HG03354 (cell line): Measurements from ENCODE around the gene WSB2.
"Not testable (repeated sequence)": the region's sequence is repeated elsewhere in the genome, so short reads cannot be mapped to it uniquely, and the experiment has no call there.

Source experiments
- ATAC-seq: cut with Tn5 transposase; IDR thresholded peaks from one replicate; pipeline ENCODE4 v1.9.1; 2021; ENCODE audit warnings: mild to moderate bottlenecking; ENCODE audit not compliant: unreplicated experiment, poor library complexity, severe bottlenecking

Gene WSB2

GRCh38 chr12:118061011-118061872, at the start of gene WSB2:
Gene WSB2 (minus strand): TSS chr12:118061179. CDS start chr12:118061048, 131 bp downstream.
- ATAC-seq: peak; percentile 45

DNA sequence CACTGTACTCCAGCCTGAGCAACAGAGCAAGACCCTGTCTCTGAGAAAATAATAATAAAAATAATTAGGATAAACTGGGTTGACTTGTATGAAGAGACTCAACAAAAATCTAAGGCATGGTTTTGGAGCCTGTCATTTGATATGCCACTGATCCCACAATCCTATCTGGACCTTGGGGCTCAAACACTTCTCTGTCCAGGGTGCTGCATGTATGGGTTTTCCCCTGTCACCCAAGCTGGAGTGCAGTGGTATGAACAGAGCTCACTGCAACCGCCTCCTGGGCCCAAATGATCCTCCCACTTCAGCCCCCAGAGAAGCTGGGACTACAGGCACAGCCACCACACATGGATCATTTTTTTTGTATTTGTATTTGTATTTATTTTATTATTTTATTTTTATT, 48.1 kb upstream of the WSB2 start:
- ATAC-seq: no peak

- no peak for ATAC-seq
Observed at GRCh38 chr12:118107694-118108093, 46.7 kb upstream of the WSB2 start.

- ATAC-seq: no peak
Observed at GRCh38 chr12:118107011-118107410, 46.0 kb upstream of the WSB2 start.

DNA sequence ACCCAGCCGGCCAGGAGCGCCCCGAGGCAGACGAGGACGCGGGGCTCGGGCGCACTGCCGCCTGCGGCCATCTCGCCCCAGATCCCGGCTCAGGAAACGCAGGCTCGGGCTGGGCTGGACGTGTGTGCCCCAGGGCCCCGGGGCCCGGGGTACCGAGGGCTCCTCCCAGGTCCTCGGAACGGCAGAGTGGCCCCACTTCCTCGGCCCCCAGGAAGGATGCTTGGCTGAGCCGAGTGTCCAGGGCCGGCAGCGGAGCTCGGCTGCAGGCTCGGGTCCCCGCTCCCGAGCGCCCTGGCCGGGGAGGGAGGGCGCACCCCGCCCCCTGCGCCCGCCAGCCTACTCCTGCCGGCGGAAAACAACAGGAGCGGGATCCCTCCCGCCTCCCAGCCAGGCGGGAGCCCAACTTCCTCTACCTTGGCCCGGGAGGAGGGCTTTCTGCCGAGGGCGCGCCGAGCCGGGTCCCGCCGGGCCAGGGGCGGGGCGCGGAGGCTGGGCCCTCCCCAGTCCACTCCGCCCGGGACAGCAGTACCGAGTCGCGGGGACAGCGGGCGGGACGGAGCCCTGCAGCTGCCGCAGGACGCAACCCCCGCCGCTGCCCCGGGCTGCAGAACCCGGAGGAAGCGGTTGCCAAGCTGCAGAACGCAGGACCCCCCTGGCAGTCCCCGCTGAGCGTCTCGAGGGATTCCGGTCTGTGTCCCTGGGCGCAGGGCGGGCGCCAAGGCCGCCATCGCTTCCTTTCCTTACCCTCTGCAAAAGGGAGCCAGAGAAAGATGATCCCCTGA, 42.8 kb upstream of the WSB2 start, which contains the start of gene VSIG10:
TSS of gene VSIG10 (minus strand) at position 411 of the 782 bp plus-strand sequence. CDS start at position 71, 340 bp downstream.
- ATAC-seq: peak; percentile 48

GRCh38 chr12:118103201-118103600, 42.2 kb upstream of the WSB2 start:
- ATAC-seq: peak; percentile 16

DNA sequence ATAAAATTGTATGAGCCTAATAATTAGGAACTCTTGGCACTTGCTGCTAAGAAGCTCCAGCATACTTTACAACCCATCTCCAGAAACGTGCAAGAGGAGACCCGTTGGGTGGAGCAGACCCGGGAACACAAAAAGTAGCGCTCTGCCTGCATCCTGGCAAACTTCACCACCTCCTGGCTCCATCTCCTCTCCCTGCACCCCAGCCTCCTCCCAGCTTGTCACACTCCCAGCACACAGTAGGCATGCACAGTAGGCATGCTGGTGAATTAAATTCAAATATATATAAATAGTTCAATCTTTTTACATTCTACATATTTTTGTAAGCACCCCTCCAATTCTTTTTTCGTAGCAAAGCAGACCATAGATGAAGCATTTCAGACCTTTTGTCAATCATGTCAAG, 41.6 kb upstream of the WSB2 start:
- no peak for ATAC-seq

DNA sequence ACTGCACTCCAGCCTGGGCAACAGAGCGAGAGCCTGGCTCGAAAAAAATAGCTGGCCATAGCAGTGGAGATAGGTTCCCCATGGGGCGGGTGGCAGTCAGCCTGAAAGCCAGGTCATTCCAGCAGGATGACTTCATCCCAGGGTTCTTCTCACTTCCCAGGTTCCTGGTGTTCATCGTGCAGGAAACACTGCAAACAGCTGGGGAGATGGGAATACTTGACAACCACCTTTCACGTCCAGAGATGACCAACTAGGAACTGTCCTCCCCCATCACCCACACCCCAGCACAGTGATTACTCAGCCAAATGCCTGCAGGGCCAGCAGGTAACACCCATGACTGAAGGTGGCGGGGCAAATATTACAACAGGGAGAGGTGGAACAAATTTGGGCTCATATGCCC, 41.1 kb upstream of the WSB2 start:
- ATAC-seq: no peak

DNA sequence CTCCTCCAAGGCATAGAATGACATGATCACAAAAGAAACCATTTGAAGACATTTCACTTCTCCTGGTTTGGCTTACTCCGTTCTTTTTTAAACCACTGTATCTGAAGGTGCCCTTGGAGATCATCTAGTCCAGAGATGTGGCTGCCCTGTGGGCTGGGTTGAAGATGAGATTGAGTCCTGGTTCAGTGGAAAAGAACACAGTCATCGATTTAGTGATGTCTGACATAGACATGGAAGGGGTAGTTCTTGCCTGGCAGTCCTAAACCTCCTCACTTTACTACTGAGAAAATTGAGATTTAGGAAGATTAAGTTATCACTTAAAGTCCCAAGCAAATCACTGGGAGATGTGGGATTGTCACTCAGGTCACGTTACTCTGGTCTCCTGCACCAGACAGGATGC, 40.1 kb upstream of the WSB2 start:
- no peak for ATAC-seq

- ATAC-seq: no peak
Observed at GRCh38 chr12:118098911-118099671, 38.1 kb upstream of the WSB2 start.

DNA sequence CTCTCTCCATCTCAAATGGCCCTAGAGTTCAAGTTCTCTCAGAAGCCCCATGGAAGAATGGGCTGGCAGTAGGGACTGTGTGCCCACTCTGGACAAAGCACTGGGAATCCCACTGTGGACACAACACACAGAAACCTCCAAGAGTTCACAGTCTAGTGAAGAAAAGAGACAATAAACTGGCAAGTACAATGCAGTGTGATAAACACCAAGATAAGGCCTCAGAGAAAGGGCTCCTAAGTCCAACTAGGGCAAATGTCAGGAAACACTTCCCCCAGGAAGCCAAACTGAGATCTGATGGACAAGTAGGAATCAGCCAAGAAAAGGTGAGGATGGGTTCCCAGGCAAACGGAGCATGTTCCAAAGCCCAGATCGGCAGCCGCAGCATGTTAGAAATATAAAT, 37.4 kb upstream of the WSB2 start:
- no peak for ATAC-seq

DNA sequence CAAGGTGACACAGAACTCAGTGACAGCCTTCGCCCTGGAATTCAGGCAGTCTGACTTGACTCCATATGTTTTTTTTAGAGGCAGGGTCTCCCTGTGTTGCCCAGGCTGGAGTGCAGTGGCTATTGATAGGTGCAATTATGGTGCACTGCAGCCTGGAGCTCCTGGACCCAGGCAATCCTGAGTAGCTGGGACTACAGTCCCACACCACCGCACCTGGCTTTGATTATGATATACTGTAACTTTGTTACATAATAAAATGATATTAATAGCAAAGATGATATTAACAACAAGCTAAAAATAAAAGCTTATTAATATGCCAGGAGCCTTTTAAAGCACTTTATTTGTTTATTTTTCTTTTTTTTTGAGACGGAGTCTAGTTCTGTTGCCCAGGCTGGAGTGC, 33.1 kb upstream of the WSB2 start:
- no peak for ATAC-seq

GRCh38 chr12:118089782-118090181, 28.8 kb upstream of the WSB2 start:
- no peak for ATAC-seq

DNA sequence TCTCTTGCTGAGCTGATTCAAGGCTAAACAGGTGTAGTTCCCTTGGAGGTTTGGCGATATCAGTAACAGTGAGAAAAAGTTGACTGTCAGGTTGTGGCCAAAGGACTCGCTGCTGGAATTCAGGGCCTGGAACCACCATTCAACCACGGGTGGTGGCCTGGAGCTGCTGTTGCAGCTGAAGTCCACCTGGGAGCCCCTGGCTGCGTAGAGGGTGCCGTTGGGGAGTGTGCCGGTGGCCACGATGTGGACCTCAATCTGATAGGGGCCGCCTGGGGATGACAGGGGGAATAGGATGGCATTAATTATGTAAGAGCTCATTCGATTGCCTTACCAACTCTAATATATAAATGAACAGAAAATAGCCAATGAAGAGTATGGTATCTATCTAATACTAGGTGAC, 21.2 kb upstream of the WSB2 start:
- no peak for ATAC-seq

DNA sequence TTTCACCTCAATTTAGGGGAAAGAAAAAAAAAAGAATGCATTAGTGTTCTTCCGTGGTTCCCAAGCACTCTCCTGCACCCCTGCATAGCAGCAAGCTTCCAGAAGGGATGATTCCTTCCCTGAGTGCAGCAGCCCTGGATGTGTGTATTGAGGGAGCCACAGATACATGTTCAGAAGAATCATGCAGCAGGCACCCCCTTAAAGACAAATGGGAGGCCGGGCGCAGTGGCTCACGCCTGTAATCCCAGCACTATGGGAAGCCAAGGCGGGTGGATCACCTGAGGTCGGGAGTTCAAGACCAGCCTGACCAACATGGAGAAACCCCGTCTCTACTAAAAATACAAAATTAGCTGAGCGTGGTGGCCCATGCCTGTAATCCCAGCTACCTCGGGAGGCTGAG, 20.5 kb upstream of the WSB2 start:
- not testable (repeated sequence) for ATAC-seq

GRCh38 chr12:118073768-118074167, 12.8 kb upstream of the WSB2 start:
- no peak for ATAC-seq

GRCh38 chr12:118070650-118071049, 9.7 kb upstream of the WSB2 start:
- no peak for ATAC-seq

GRCh38 chr12:118068445-118068844, 7.5 kb upstream of the WSB2 start:
- no peak for ATAC-seq

DNA sequence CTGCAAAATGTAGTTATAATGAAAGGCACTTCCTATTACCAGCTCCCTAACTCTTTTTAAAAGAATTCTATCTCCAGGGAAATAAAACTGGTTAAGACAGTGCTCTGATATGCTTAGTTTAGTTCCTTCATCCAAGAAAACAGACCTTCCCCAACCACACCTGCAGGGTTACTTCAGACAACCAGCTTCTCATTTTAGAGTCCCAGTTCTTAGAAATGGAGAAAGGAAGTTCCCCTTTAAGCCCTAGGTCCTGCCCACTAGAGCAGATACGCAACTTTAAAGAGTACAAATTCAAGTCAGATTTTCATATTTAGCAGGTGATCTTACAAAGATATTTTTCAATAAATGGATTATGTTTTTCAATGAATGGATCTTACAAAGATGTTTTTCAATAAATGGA, 4.4 kb upstream of the WSB2 start:
- no peak for ATAC-seq

GRCh38 chr12:118064608-118065007, 3.6 kb upstream of the WSB2 start:
- peak; percentile 64 for ATAC-seq
